ENCODE data around the gene AP2A2.
"Not testable (repeated sequence)": the region's sequence is repeated elsewhere in the genome, so short reads cannot be mapped to it uniquely, and the experiment has no call there.

AP2A2 gene

GRCh38 chr11:1012740-1013630 lies 87.3 kb downstream of the AP2A2 start:
- no peak overlapping the region for H3K9ac ChIP-seq (ENCODE audit: insufficient read length)
- DNase-seq (ENCODE audit: low read depth, low spot score), result no peak

GRCh38 chr11:1013631-1013935 lies 87.9 kb downstream of the AP2A2 start:
- Histone ChIP-seq H3K9ac (ENCODE audit: insufficient read length) (no peak overlapping the region), H3K27ac (no peak overlapping the region), H3K36me3 (ENCODE audit: insufficient read depth, low read length) (peaks cover 28% of the 10 kb centered on the region; the same call in 1 of the 2 replicates), H3K9me3 (ENCODE audit: low read depth, low read length) (no peaks in the 10 kb centered on the region), H3K4me3 (no peak overlapping the region)
- DNase-seq (ENCODE audit: low read depth, low spot score), result no peak
- TF ChIP-seq FOXP2 (optimal IDR thresholded peaks at IDR 0.05; ENCODE audit: control extremely low read depth, extremely low read length, insufficient read depth) (no peak), EZH2 (IDR thresholded peaks at IDR 0.05) (no peak), POLR2AphosphoS5 (IDR thresholded peaks at IDR 0.05; ENCODE audit: borderline replicate concordance, low read depth, low read length) (no peak)

More at GRCh38 chr11:1012740-1013630, 87.3 kb downstream of the AP2A2 start:
- no peaks in the 10 kb centered on the region for H3K9me3 ChIP-seq (ENCODE audit: low read depth, low read length)
- no peak overlapping the region for H3K4me3 ChIP-seq
- H3K36me3 ChIP-seq (ENCODE audit: insufficient read depth, low read length), result peaks cover 30% of the 10 kb centered on the region; the same call in 1 of the 2 replicates
- H3K27ac ChIP-seq, result no peak overlapping the region
- TF ChIP-seq EZH2 (IDR thresholded peaks at IDR 0.05) (no peak), POLR2AphosphoS5 (IDR thresholded peaks at IDR 0.05; ENCODE audit: borderline replicate concordance, low read depth, low read length) (no peak), FOXP2 (optimal IDR thresholded peaks at IDR 0.05; ENCODE audit: control extremely low read depth, extremely low read length, insufficient read depth) (no peak)

- Histone ChIP-seq H3K9ac (ENCODE audit: insufficient read length) (no peak overlapping the region), H3K4me3 (no peak overlapping the region), H3K27ac (no peak overlapping the region), H3K36me3 (ENCODE audit: insufficient read depth, low read length) (peaks cover 22% of the 10 kb centered on the region; the same call in 1 of the 2 replicates), H3K9me3 (ENCODE audit: low read depth, low read length) (no peaks in the 10 kb centered on the region)
- no peak for DNase-seq (ENCODE audit: low read depth, low spot score)
- TF ChIP-seq POLR2AphosphoS5 (IDR thresholded peaks at IDR 0.05; ENCODE audit: borderline replicate concordance, low read depth, low read length) (no peak), EZH2 (IDR thresholded peaks at IDR 0.05) (no peak), FOXP2 (optimal IDR thresholded peaks at IDR 0.05; ENCODE audit: control extremely low read depth, extremely low read length, insufficient read depth) (no peak)
Measured at GRCh38 chr11:1014276-1014675, 88.6 kb downstream of the AP2A2 start.

GRCh38 chr11:1015064-1015463 lies 89.4 kb downstream of the AP2A2 start:
- no peak overlapping the region for H3K27ac ChIP-seq
- no peak for DNase-seq (ENCODE audit: low read depth, low spot score)
- peaks cover 17% of the 10 kb centered on the region; the same call in 1 of the 2 replicates for H3K36me3 ChIP-seq (ENCODE audit: insufficient read depth, low read length)
- TF ChIP-seq FOXP2 (optimal IDR thresholded peaks at IDR 0.05; ENCODE audit: control extremely low read depth, extremely low read length, insufficient read depth) (no peak), EZH2 (IDR thresholded peaks at IDR 0.05) (no peak), POLR2AphosphoS5 (IDR thresholded peaks at IDR 0.05; ENCODE audit: borderline replicate concordance, low read depth, low read length) (no peak)
- no peaks in the 10 kb centered on the region for H3K9me3 ChIP-seq (ENCODE audit: low read depth, low read length)
- H3K4me3 ChIP-seq, result no peak overlapping the region
- no peak overlapping the region for H3K9ac ChIP-seq (ENCODE audit: insufficient read length)

GRCh38 chr11:1015826-1016545 lies 90.3 kb downstream of the AP2A2 start:
- no peak for DNase-seq (ENCODE audit: low read depth, low spot score)
- H3K27ac ChIP-seq, result no peak overlapping the region
- TF ChIP-seq EZH2 (IDR thresholded peaks at IDR 0.05), result no peak
- no peak for TF ChIP-seq FOXP2 (optimal IDR thresholded peaks at IDR 0.05; ENCODE audit: control extremely low read depth, extremely low read length, insufficient read depth)
- TF ChIP-seq POLR2AphosphoS5 (IDR thresholded peaks at IDR 0.05; ENCODE audit: borderline replicate concordance, low read depth, low read length), result no peak
- H3K9me3 ChIP-seq (ENCODE audit: low read depth, low read length), result no peaks in the 10 kb centered on the region
- H3K36me3 ChIP-seq (ENCODE audit: insufficient read depth, low read length), result peaks cover 7% of the 10 kb centered on the region; the same call in 1 of the 2 replicates
- no peak overlapping the region for H3K4me3 ChIP-seq
- H3K9ac ChIP-seq (ENCODE audit: insufficient read length), result no peak overlapping the region

GRCh38 chr11:1016610-1017126 lies 91.0 kb downstream of the AP2A2 start:
- H3K27ac ChIP-seq; DNase-seq (ENCODE audit: low read depth, low spot score); H3K9ac ChIP-seq (ENCODE audit: insufficient read length); H3K36me3 ChIP-seq (ENCODE audit: insufficient read depth, low read length); H3K4me3 ChIP-seq; H3K9me3 ChIP-seq (ENCODE audit: low read depth, low read length): not testable (repeated sequence)

GRCh38 chr11:1017269-1018005 lies 91.8 kb downstream of the AP2A2 start:
- TF ChIP-seq EZH2 (IDR thresholded peaks at IDR 0.05) (no peak), POLR2AphosphoS5 (IDR thresholded peaks at IDR 0.05; ENCODE audit: borderline replicate concordance, low read depth, low read length) (no peak), FOXP2 (optimal IDR thresholded peaks at IDR 0.05; ENCODE audit: control extremely low read depth, extremely low read length, insufficient read depth) (no peak)
- no peak overlapping the region for H3K27ac ChIP-seq
- no peak overlapping the region for H3K9ac ChIP-seq (ENCODE audit: insufficient read length)
- H3K4me3 ChIP-seq, result no peak overlapping the region
- no peaks in the 10 kb centered on the region for H3K9me3 ChIP-seq (ENCODE audit: low read depth, low read length)
- no peaks in the 10 kb centered on the region for H3K36me3 ChIP-seq (ENCODE audit: insufficient read depth, low read length)
- DNase-seq (ENCODE audit: low read depth, low spot score), result no peak

- Histone ChIP-seq H3K9me3 (ENCODE audit: low read depth, low read length) (no peaks in the 10 kb centered on the region), H3K27ac (no peak overlapping the region), H3K9ac (ENCODE audit: insufficient read length) (no peak overlapping the region), H3K4me3 (no peak overlapping the region), H3K36me3 (ENCODE audit: insufficient read depth, low read length) (no peaks in the 10 kb centered on the region)
- no peak for DNase-seq (ENCODE audit: low read depth, low spot score)
- TF ChIP-seq EZH2 (IDR thresholded peaks at IDR 0.05) (no peak), FOXP2 (optimal IDR thresholded peaks at IDR 0.05; ENCODE audit: control extremely low read depth, extremely low read length, insufficient read depth) (no peak), POLR2AphosphoS5 (IDR thresholded peaks at IDR 0.05; ENCODE audit: borderline replicate concordance, low read depth, low read length) (no peak)
Measured at GRCh38 chr11:1018091-1018490, 92.4 kb downstream of the AP2A2 start.

Measured in SK-N-MC (cell line).